HG02623 (cell line): Measurements from ENCODE around the gene GPR107.

Experiments
- ATAC-seq: cut with Tn5 transposase; IDR thresholded peaks from one replicate; pipeline ENCODE4 v1.9.1; 2021; ENCODE audit warnings: moderate library complexity; ENCODE audit not compliant: unreplicated experiment

Gene GPR107

GRCh38 chr9:130128733-130129431 is 75.2 kb downstream of the GPR107 start:
- no peak for ATAC-seq

- ATAC-seq, result no peak
Observed at GRCh38 chr9:130129432-130130061, 75.8 kb downstream of the GPR107 start.

- no peak for ATAC-seq
Observed at GRCh38 chr9:130132746-130133145, 79.0 kb downstream of the GPR107 start.

- ATAC-seq, result no peak
Observed at GRCh38 chr9:130137081-130137640, 83.5 kb downstream of the GPR107 start.

GRCh38 chr9:130137641-130138081 is 84.0 kb downstream of the GPR107 start:
- ATAC-seq, result no peak

GRCh38 chr9:130138171-130138653 is 84.5 kb downstream of the GPR107 start:
- no peak for ATAC-seq

- ATAC-seq, result no peak
Observed at GRCh38 chr9:130138791-130139190, 85.1 kb downstream of the GPR107 start.

- no peak for ATAC-seq
Observed at GRCh38 chr9:130139251-130139650, 85.5 kb downstream of the GPR107 start.

- ATAC-seq, result no peak
Observed at GRCh38 chr9:130140706-130141105, 87.0 kb downstream of the GPR107 start.

- ATAC-seq, result no peak
Observed at GRCh38 chr9:130142056-130142455, 88.3 kb downstream of the GPR107 start.

- no peak for ATAC-seq
Observed at GRCh38 chr9:130142641-130143040, 88.9 kb downstream of the GPR107 start.

- no peak for ATAC-seq
Observed at GRCh38 chr9:130143279-130143893, 89.7 kb downstream of the GPR107 start.

GRCh38 chr9:130143958-130144366 is 90.3 kb downstream of the GPR107 start:
- no peak for ATAC-seq

GRCh38 chr9:130144703-130145102 is 91.0 kb downstream of the GPR107 start:
- ATAC-seq, result no peak

- no peak for ATAC-seq
Observed at GRCh38 chr9:130145658-130146057, 92.0 kb downstream of the GPR107 start.

GRCh38 chr9:130147198-130147597 is 93.5 kb downstream of the GPR107 start:
- ATAC-seq, result no peak

GRCh38 chr9:130147910-130148309 is 94.2 kb downstream of the GPR107 start:
- ATAC-seq, result no peak

- no peak for ATAC-seq
Observed at GRCh38 chr9:130149031-130149430, 95.3 kb downstream of the GPR107 start.

- ATAC-seq, result no peak
Observed at GRCh38 chr9:130149654-130150286, 96.1 kb downstream of the GPR107 start.

- ATAC-seq, result no peak
Observed at GRCh38 chr9:130150779-130151382, 97.2 kb downstream of the GPR107 start.

GRCh38 chr9:130154816-130155215 is 101.1 kb downstream of the GPR107 start:
- no peak for ATAC-seq
